GM15510 (cell line): ENCODE results near the gene TBC1D22B.

Source experiments
- POLR2A ChIP-seq: IDR thresholded peaks from 3 replicates; pipeline ENCODE4 v1.6.1; 2011; ENCODE audit warnings: borderline replicate concordance; ENCODE audit not compliant: insufficient read length; ENCODE audit errors: extremely low read depth

The TBC1D22B gene

DNA sequence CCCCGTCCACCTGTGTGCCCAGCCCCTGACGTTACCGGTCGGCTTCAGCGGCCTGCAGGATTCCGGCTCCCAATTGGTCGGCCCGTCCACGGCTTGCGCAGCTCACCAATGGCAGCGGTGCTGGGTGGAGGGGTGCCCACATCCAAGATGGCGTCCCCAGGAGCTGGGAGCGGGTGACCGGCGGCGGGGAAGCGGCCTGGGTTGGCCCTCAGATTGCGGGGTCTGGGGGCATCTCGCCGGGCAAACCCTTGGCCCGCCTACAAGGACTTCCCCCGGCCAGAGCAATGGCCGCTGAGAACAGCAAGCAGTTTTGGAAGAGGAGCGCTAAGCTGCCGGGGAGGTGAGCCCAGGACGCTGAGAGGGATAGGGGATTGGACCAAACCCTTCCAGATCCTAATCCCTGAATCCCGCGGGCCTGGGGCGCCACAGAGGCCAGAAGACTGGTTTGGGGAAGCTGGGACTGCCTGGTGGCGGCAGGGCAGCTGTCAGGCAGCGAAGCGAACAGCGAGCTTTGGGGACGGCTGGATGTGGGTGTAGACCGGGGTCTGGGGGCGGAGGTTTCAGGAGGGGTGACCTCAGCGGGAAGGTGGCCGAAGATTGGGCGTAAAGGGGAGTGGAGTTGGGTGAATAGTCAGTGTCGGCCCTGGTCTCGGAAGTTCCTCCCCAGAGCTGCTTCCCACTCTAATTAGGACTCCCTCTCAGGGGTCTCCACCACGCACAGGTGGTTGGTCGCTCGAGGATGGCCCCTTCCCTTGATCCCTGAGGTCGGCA, at the start of gene TBC1D22B, which contains the start of gene TMEM217:
Gene TBC1D22B, plus strand, starts transcription at position 139 of the 771 bp plus-strand sequence. Its CDS starts 146 bp downstream, at position 285.
Gene TMEM217, minus strand, starts transcription at position 511 of the 771 bp plus-strand sequence. CDS start 39,114 bp downstream, outside the sequence.
- TF ChIP-seq POLR2A: peak; percentile 58

- no peak for TF ChIP-seq POLR2A
These were observed 49.6 kb upstream of the TBC1D22B start for GRCh38 chr6:37207903-37208456.

DNA sequence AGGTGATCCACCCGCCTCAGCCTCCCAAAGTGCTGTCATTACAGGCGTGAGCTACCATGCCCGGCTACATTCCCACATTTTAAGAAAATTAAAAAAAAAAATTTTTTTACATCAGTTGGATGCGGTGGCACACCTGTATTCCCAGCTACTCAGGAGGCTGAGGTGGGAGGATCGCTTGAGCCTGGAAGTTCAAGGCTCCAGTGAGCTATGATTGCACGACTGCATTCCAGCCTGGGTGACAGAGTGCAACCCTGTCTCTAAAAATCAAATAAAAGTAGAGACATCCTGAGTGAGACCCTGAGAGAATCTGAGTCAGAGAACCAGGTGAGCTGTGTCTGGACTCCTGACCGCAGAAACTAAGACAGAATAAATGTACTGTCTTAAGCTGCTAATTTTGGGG, 48.8 kb upstream of the TBC1D22B start:
- TF ChIP-seq POLR2A: no peak

- no peak for TF ChIP-seq POLR2A
These were observed 47.9 kb upstream of the TBC1D22B start for GRCh38 chr6:37209461-37210205.

GRCh38 chr6:37210313-37210968, 47.1 kb upstream of the TBC1D22B start:
- TF ChIP-seq POLR2A: no peak

DNA sequence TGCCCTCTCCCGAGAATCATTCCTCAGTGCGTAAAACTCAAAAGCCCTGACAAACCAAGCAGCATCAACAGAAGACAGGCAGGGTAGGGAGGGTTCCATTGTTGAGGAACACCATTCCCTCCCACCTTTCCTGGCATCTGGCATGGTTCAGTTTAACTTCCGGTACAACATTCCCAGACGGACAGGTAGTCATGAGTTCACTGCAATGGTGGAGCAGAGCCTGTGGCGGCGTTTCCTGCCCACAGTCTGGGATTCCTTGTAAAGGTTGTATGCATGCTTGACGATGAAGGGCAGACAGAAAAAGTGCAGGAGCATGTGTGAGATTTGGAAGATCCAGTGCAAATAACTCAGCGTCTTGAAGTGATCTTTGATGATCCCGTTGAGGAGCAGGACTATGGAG, 45.3 kb upstream of the TBC1D22B start:
- TF ChIP-seq POLR2A: no peak

- no peak for TF ChIP-seq POLR2A
These were observed 39.5 kb upstream of the TBC1D22B start for GRCh38 chr6:37218061-37218460.

DNA sequence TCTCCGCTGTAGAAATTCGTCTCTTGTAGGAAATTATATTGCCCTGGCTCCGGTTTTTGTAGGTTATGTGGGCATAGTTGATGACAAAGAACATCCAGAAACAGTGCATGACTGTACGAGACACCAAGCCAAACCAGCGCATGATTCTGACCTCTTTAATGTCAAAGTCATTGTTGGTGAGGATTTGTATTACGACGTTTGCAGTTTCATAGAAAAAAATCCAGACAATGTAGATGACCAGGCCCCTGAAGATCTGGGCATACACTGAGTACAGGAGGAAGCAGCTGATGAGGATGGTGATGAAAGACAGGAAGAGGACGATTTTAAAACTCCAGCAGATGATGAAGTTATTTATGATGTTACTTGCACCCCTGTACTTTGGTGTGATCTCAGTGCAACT, 39.1 kb upstream of the TBC1D22B start:
- no peak for TF ChIP-seq POLR2A

- TF ChIP-seq POLR2A: no peak
These were observed 35.9 kb upstream of the TBC1D22B start for GRCh38 chr6:37221585-37222124.

- peak; percentile 21 for TF ChIP-seq POLR2A
These were observed 35.2 kb upstream of the TBC1D22B start for GRCh38 chr6:37222125-37222967.

DNA sequence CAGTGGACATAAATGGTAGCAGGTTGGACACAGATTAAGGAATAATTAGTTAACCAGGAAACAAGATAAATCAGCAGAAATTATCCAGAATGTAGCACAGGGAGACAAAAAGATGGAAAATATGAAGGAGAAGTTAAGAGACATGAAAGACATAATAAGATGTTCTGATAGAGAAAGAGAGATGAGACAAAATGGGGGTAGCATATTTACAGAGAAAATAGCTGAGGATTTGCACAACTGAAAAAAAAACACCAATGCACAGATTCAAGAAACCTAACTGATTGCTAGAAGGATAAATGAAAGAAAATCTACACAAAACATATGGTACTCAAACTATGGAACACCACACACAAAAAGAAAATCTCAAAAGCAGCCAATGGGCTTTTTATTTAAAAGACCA, 34.6 kb upstream of the TBC1D22B start:
- TF ChIP-seq POLR2A: no peak

- no peak for TF ChIP-seq POLR2A
These were observed 32.0 kb upstream of the TBC1D22B start for GRCh38 chr6:37225350-37226169.

- no peak for TF ChIP-seq POLR2A
These were observed 27.5 kb upstream of the TBC1D22B start for GRCh38 chr6:37230104-37230503.

DNA sequence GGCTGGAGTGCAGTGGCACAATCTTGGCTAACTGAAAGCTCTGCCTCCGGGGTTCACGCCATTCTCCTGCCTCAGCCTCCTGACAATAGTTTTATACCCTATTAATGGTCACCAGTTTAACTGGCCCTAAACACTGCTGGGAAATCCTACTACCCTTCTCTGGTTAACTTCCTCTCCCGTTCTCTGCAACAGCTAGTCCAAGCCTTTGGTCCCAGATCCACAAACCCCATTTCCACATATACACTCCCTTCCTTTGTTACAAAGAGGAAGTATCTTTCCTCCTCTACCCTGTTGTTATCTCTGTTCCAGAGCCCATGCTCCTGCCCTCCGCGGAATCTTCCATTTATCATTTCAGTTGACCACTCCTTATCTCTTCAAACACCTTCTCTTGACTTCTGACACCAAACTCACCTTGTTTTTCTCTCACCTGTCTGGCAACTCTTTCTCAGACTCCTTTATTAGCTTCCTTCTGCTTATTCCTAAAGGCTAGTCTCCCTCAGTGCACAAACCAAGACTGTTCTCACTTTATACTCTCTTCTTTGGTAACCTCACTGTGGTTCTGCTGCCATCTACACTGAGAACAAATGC, 25.0 kb upstream of the TBC1D22B start:
- TF ChIP-seq POLR2A: no peak
